Measurements from ENCODE around the gene PEF1.
"Not testable (repeated sequence)": the region's sequence is repeated elsewhere in the genome, so short reads cannot be mapped to it uniquely, and the experiment has no call there.

DNA sequence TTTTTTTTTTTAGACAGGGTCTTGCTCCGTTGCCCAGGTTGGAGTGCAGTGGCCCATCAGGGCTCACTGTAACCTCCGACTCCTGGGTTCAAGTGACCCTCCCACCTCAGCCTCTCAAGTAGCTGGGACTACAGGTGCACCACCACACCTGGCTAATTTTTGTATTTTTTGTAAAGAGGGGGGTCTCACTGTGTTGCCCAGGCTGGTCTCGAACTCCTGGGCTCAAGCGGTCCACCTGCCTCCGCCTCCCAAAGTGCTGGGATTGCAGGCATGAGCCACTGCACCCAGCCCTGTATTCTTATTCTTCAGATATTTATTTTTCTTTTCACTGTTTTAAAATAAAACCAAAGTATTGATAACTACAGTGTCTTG lies 57.4 kb downstream of the PEF1 start:
- TF ChIP-seq, protein P1, sequence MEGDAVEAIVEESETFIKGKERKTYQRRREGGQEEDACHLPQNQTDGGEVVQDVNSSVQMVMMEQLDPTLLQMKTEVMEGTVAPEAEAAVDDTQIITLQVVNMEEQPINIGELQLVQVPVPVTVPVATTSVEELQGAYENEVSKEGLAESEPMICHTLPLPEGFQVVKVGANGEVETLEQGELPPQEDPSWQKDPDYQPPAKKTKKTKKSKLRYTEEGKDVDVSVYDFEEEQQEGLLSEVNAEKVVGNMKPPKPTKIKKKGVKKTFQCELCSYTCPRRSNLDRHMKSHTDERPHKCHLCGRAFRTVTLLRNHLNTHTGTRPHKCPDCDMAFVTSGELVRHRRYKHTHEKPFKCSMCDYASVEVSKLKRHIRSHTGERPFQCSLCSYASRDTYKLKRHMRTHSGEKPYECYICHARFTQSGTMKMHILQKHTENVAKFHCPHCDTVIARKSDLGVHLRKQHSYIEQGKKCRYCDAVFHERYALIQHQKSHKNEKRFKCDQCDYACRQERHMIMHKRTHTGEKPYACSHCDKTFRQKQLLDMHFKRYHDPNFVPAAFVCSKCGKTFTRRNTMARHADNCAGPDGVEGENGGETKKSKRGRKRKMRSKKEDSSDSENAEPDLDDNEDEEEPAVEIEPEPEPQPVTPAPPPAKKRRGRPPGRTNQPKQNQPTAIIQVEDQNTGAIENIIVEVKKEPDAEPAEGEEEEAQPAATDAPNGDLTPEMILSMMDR (IDR thresholded peaks at IDR 0.05) = not testable (repeated sequence)
- not testable (repeated sequence) for TF ChIP-seq EP300 (IDR thresholded peaks at IDR 0.05)

Data from ovary (tissue), 3 donors.